Subcutaneous adipose tissue (tissue), 4 donors: Measurements from ENCODE around the gene LNX2. TPM values are rescaled to one million over a fixed set of nuclear protein-coding genes. Genes with fewer than 3 reads are reported as not detected.

Source experiments
- total RNA-seq, 4 donors: library from RNA; depleted of rRNA; stranded (reverse); fragments of >200 nt; gene quantifications; one replicate each; pipeline ENCODE4 v1.1.0, GENCODE V29; 2016
- TF ChIP-seq, protein P1 (sequence below): fragments of 450-650 bp; IDR thresholded peaks from one replicate; pipeline ENCODE4 v1.5.1; 2016; ENCODE audit warnings: low read depth, mild to moderate bottlenecking, control low read depth, antibody characterized with exemption, moderate library complexity

LNX2 gene
- total RNA-seq, 4 donors from 2014 or later = 4.7 to 10.7 (median 7.3) TPM

DNA sequence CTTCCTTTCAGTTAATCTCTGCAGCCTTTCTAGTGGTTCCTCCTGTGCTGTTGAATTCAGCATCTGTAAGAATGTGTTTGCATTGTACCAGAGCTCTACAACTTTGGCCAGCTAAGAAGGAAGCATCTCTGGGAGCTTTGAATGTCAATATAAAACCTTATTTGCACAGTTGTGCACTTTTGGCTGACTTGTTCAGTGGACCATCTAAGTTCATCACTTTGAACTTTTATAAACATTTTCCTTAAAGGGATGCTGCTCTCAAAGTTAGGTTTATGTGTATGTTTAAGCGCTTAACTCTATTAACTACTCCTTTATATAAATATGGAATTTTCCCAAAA is 16.9 kb upstream of the LNX2 start:
- TF ChIP-seq, protein P1, sequence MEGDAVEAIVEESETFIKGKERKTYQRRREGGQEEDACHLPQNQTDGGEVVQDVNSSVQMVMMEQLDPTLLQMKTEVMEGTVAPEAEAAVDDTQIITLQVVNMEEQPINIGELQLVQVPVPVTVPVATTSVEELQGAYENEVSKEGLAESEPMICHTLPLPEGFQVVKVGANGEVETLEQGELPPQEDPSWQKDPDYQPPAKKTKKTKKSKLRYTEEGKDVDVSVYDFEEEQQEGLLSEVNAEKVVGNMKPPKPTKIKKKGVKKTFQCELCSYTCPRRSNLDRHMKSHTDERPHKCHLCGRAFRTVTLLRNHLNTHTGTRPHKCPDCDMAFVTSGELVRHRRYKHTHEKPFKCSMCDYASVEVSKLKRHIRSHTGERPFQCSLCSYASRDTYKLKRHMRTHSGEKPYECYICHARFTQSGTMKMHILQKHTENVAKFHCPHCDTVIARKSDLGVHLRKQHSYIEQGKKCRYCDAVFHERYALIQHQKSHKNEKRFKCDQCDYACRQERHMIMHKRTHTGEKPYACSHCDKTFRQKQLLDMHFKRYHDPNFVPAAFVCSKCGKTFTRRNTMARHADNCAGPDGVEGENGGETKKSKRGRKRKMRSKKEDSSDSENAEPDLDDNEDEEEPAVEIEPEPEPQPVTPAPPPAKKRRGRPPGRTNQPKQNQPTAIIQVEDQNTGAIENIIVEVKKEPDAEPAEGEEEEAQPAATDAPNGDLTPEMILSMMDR = no peak

DNA sequence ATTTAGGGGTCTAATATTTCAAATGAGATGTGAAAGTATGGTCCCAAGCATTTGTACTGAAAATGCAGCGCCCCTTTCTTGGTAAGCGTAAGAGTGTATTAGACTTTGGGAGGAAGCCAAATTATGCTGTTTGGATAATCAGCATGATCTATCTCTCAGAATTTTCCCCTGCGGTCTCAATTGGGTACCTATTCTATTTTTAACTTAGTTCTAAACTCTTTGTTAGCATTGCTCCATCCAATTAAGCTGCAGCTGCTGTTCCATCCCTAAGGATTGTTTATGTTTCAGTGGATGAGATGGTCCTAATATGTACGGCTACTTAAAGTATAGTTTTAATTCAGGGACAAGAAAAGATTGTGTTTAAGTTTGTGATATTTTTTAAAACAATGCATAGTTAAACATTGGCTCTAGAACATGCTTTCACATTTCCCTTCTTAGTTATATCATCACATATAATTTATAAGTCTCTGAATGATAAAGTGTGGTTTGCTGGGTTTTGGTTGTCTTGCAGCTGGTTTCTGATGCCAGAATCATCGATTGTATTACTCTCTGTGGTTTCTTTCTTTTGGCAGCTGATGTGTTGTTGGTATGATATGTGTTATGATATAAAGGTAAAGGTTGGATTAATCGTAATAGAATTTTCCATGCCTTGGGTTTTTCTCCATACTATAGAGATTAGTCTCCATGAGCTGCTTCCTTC is 16.4 kb upstream of the LNX2 start:
- TF ChIP-seq, protein P1 = no peak

- TF ChIP-seq, protein P1 = no peak
Observed at GRCh38 chr13:27635266-27635665, 14.9 kb upstream of the LNX2 start.

DNA sequence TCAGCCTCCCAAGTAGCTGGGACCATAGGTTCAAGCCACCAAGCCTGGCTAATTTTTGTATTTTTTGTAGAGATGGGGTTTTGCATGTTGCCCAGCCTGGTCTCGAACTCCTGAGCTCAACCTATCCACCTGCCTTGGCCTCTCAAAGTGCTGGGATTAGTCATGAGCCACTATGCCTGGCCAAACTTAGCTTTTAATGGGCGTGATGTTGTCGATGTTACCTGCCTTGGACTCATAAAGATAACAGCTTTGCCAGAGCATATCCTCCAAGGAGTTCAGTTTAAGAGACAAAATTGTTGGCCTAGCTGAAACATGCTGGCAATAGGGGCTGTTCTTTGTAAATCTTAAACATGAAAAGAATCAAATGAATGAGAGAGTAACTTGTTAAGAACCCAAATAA is 14.5 kb upstream of the LNX2 start:
- TF ChIP-seq, protein P1 = no peak

DNA sequence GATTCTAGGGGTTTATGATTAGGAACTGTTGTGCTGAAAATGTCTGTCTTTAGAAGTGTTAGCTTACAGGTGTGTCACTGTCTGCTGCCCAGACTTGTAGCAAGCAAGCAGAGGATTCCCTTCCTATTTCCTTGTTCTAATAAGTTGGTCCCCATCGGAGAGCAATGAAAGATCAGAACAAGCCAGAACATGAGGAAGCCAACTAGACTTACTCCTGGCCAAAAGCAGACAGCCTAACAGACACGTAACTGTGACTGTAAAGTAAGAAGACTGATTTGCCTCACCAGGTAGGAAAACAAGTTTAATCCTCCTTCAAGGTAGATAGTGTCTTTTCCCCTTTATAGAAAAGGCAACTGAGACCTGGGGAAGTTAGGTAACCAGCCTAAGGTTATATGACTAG is 13.9 kb upstream of the LNX2 start:
- TF ChIP-seq, protein P1 = no peak

DNA sequence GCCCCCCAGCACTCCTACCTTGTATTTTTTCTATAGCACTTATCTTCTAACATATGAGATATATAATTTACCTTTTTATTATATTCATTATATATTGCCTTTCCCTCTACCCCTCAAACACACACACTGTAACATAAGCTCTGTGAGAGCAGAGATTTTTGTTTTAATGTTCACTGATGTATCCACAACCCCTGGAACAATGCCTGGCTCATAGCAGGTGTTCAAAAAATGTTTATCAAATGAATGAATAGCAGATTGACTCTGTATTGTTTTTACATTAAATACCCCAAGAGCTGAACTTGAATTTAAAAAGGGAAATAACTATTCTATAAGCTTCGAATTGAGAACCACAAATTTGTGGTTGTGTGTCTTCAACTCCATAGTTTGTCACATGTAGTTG is 12.3 kb upstream of the LNX2 start:
- TF ChIP-seq, protein P1 = no peak

- TF ChIP-seq, protein P1 = no peak
Observed at GRCh38 chr13:27632214-27632613, 11.9 kb upstream of the LNX2 start.
